ENCODE measurements around the gene CUEDC1. TPM values are rescaled to one million over a fixed set of nuclear protein-coding genes. Genes with fewer than 3 reads are reported as not detected.

Gene CUEDC1
- total RNA-seq, 1 donor: 25.7 TPM

- no peak for DNase-seq (ENCODE audit: low read depth)
- H3K4me3 ChIP-seq (ENCODE audit: low read depth, low read length): no peak overlapping the region
- TF ChIP-seq CTCF (IDR thresholded peaks at IDR 0.05; ENCODE audit: insufficient read depth, low read length): no peak
Measured at GRCh38 chr17:57817299-57817698, 137.9 kb downstream of the CUEDC1 start.

DNA sequence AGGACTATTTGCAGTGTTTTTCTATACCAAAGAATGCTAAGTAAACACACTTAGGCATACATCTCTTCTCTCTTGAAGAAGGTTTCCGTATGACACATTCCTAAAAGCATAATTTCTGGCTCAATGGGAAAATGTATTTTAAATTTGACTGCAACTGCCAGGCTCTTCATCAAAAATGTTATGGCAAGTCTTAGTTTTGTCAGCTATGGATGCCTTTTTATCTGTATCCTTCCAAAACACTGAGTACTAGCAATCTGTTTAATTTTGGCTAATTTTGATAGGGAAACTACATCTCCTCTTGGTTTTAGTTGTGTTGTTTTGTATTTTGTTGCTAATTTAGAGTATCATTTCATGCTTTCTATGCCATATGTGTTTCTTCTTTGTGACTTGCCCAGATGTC is 140.8 kb downstream of the CUEDC1 start:
- DNase-seq (ENCODE audit: low read depth): no peak
- H3K4me3 ChIP-seq (ENCODE audit: low read depth, low read length): no peak overlapping the region
- no peak for TF ChIP-seq CTCF (IDR thresholded peaks at IDR 0.05; ENCODE audit: insufficient read depth, low read length)

GRCh38 chr17:57811638-57812280 is 143.5 kb downstream of the CUEDC1 start:
- H3K4me3 ChIP-seq (ENCODE audit: low read depth, low read length): no peak overlapping the region
- DNase-seq (ENCODE audit: low read depth): no peak
- no peak for TF ChIP-seq CTCF (IDR thresholded peaks at IDR 0.05; ENCODE audit: insufficient read depth, low read length)

Small RNA genes within 50 kb of the gene (small RNA-seq; reads per million reads assigned to genes)
- gene AC015813.4: not detected

Other genes starting within 250 kb of the CUEDC1 start
- gene CCDC182, start 210.1 kb downstream of the CUEDC1 start, total RNA-seq (ENCODE audit: low replicate concordance): not detected in 2 replicates
- gene MRPS23, start 105.4 kb downstream of the CUEDC1 start, total RNA-seq (ENCODE audit: low replicate concordance): 19.5 and 20.1 TPM in 2 replicates
- 16.4 and 76.2 TPM in 2 replicates for gene VEZF1, start 32.8 kb upstream of the CUEDC1 start, total RNA-seq (ENCODE audit: low replicate concordance)
- gene SRSF1, start 51.8 kb upstream of the CUEDC1 start, total RNA-seq (ENCODE audit: low replicate concordance): 330 and 375 TPM in 2 replicates
- 15.0 and 17.4 TPM in 2 replicates for gene DYNLL2, start 128.0 kb upstream of the CUEDC1 start, total RNA-seq (ENCODE audit: low replicate concordance)
- not detected in 2 replicates for gene OR4D1, start 193.0 kb upstream of the CUEDC1 start, total RNA-seq (ENCODE audit: low replicate concordance)
- gene OR4D2, start 211.6 kb upstream of the CUEDC1 start, total RNA-seq (ENCODE audit: low replicate concordance): not detected in 2 replicates
- gene EPX, start 237.3 kb upstream of the CUEDC1 start, total RNA-seq (ENCODE audit: low replicate concordance): not detected in 2 replicates